K562 (cell line): Measurements from ENCODE around the gene OLFML2A. TPM values are rescaled to one million over a fixed set of nuclear protein-coding genes. Genes with fewer than 3 reads are reported as not detected.

Experiments
- ATAC-seq: fragments of 200-7000 bp; cut with Tn5 transposase; 3 replicates; pipeline ENCODE4 v1.9.1; 2020; ENCODE audit warnings: moderate library complexity
- BruUV-seq: library from RNA; stranded (reverse); fragments of 400-500 nt; replicated peaks from 2 replicates; lab custom pipeline; 2021; lab: Mats Ljungman, UMichigan
- CTCF ChIA-PET: fragments of 300-600 bp; formaldehyde crosslinking; extraction: SDS; loops from one replicate; lab custom pipeline; 2021; ENCODE audit warnings: low intra/inter-chr PET ratio; lab: Yijun Ruan, JAX
- POLR2A ChIA-PET: fragments of 300-600, 350-650 bp; sonication (Branson Sonifier 250); formaldehyde crosslinking; extraction: SDS; loops from one replicate; lab custom pipeline; 2021; ENCODE audit warnings: antibody characterized with exemption, inconsistent platforms; lab: Yijun Ruan, JAX
- DNase-seq, 4 experiments: peaks; one replicate each; pipeline versions ENCODE4 v3.0.0 to v3.0.0-alpha.2; 2011 to 2018; ENCODE audit warnings: low spot score in 3 of 4, mixed read lengths in 3 of 4; ENCODE audit errors: extremely low read depth in 1 of 4
- FAIRE-seq: peaks from 2 replicates; lab custom pipeline; 2011; peaks lifted over from hg19 to GRCh38; lab: Jason Lieb, UNC
- H2AFZ ChIP-seq: 2 replicates; pipeline ENCODE4 v1.6.0; 2011; ENCODE audit warnings: low read depth, low read length, control low read depth, inconsistent platforms
- H3K27ac ChIP-seq: fragments of 200-600 bp; 3 replicates; pipeline ENCODE4 v1.8.0; 2011; ENCODE audit warnings: low read depth, mild to moderate bottlenecking, control low read depth, inconsistent platforms, low read length, moderate library complexity, mixed read lengths; ENCODE audit errors: extremely low read depth
- H3K27me3 ChIP-seq, 2 experiments: fragments of 300-600 bp in 1 of 2; 2 replicates in 1 of 2; 3 replicates in 1 of 2; pipeline versions ENCODE4 v1.6.0 to v1.8.0; 2011; ENCODE audit warnings: inconsistent platforms in 2 of 2, low read length in 2 of 2, mild to moderate bottlenecking in 1 of 2, mixed read lengths in 1 of 2, moderate library complexity in 1 of 2; ENCODE audit not compliant: control insufficient read depth in 2 of 2, insufficient read depth in 2 of 2
- H3K36me3 ChIP-seq: fragments of 300-600 bp; 3 replicates; pipeline ENCODE4 v1.8.0; 2011; ENCODE audit warnings: mild to moderate bottlenecking, low read length, inconsistent platforms; ENCODE audit not compliant: control insufficient read depth, insufficient read depth
- H3K4me1 ChIP-seq, 2 experiments: fragments of 200-600 bp in 1 of 2; replicated peaks in 1 of 2; 2 replicates in 1 of 2; 3 replicates in 1 of 2; pipeline versions ENCODE4 v1.5.1 to v1.8.0; 2011; ENCODE audit warnings: inconsistent platforms in 2 of 2, low read length in 2 of 2, mild to moderate bottlenecking in 1 of 2, mixed read lengths in 1 of 2, moderate library complexity in 1 of 2; ENCODE audit not compliant: control insufficient read depth in 2 of 2, insufficient read depth in 2 of 2
- H3K4me2 ChIP-seq: 2 replicates; pipeline ENCODE4 v1.6.1; 2011; ENCODE audit warnings: low read length, control low read depth, inconsistent platforms, mixed read lengths; ENCODE audit not compliant: insufficient read depth
- H3K4me3 ChIP-seq: fragments of 200-600 bp; sonication (generic), shearing (Covaris generic); 2 replicates; pipeline ENCODE4 v1.5.1; 2016; ENCODE audit warnings: control low read depth, inconsistent platforms
- H3K79me2 ChIP-seq: fragments of 200-600 bp; 3 replicates; pipeline ENCODE4 v1.8.0; 2011; ENCODE audit warnings: low read length, inconsistent platforms; ENCODE audit not compliant: control insufficient read depth, insufficient read depth
- H3K9ac ChIP-seq, 2 experiments: 2 replicates each; pipeline versions ENCODE4 v1.6.0 to v1.6.1; 2011; ENCODE audit warnings: low read depth in 2 of 2, low read length in 2 of 2, control low read depth in 1 of 2, inconsistent platforms in 1 of 2, mild to moderate bottlenecking in 1 of 2, mixed read lengths in 1 of 2; ENCODE audit not compliant: insufficient read depth in 1 of 2
- H3K9me1 ChIP-seq: one replicate; pipeline ENCODE4 v1.6.0; 2011; ENCODE audit warnings: inconsistent platforms, mild to moderate bottlenecking, low read length, moderate library complexity; ENCODE audit not compliant: control insufficient read depth, insufficient read depth
- H3K9me3 ChIP-seq: replicated peaks from 2 replicates; pipeline ENCODE4 v1.5.1; 2011; ENCODE audit warnings: low read depth, low read length, inconsistent platforms; ENCODE audit not compliant: control insufficient read depth, insufficient read depth
- H4K20me1 ChIP-seq: replicated peaks from 2 replicates; pipeline ENCODE4 v1.6.1; 2011; ENCODE audit warnings: low read length, inconsistent platforms, mixed read lengths; ENCODE audit not compliant: control insufficient read depth, insufficient read depth
- BMI1 ChIP-seq: fragments of 150-350 bp; IDR thresholded peaks from 2 replicates; pipeline ENCODE4 v1.6.1; 2014; ENCODE audit warnings: low read length
- CREB3 ChIP-seq: fragments of 450-650 bp; conservative IDR thresholded peaks from 2 replicates; pipeline ENCODE4 v1.6.1; 2016; ENCODE audit warnings: missing genetic modification characterization, low read depth, mild to moderate bottlenecking, missing compliant biosample characterization, moderate library complexity
- DACH1 ChIP-seq: fragments of 450-650 bp; IDR thresholded peaks from 2 replicates; pipeline ENCODE4 v1.6.1; 2018; ENCODE audit not compliant: partially characterized antibody
- EZH2 ChIP-seq: IDR thresholded peaks from 2 replicates; pipeline ENCODE4 v1.6.1; 2012; ENCODE audit warnings: low read depth, mild to moderate bottlenecking, inconsistent platforms, low read length, borderline replicate concordance
- FOXA3 ChIP-seq, 2 experiments: fragments of 450-650 bp in 1 of 2; sonication (generic) in 1 of 2; formaldehyde crosslinking; IDR thresholded peaks in 1 of 2; conservative IDR thresholded peaks in 1 of 2; 2 replicates each; pipeline versions ENCODE4 v1.4.0 to v1.8.0; 2020 to 2022; ENCODE audit warnings: mild to moderate bottlenecking in 2 of 2, missing genetic modification reagents in 1 of 2
- GABPB2 ChIP-seq: fragments of 250-450 bp; sonication (Bioruptor Pico); conservative IDR thresholded peaks from 2 replicates; pipeline ENCODE4 v1.5.1; 2021; ENCODE audit warnings: mild to moderate bottlenecking
- GATA2 ChIP-seq: sonication (generic); formaldehyde crosslinking; IDR thresholded peaks from 2 replicates; pipeline ENCODE4 v1.4.0; 2020; ENCODE audit warnings: mild to moderate bottlenecking, missing genetic modification reagents
- HCFC1 ChIP-seq: IDR thresholded peaks from 2 replicates; pipeline ENCODE4 v1.6.1; 2012; ENCODE audit warnings: low read depth, low read length, improper control_type of control experiment
- HNRNPLL ChIP-seq: fragments of 200-400 bp; formaldehyde crosslinking; IDR thresholded peaks from 2 replicates; pipeline ENCODE4 v1.6.1; 2017; ENCODE audit warnings: low read length, low read depth, mild to moderate bottlenecking; ENCODE audit not compliant: poor library complexity, severe bottlenecking
- KDM4B ChIP-seq, 2 experiments: fragments of 450-650 bp in 1 of 2; sonication (generic) in 1 of 2; IDR thresholded peaks; 2 replicates each; pipeline ENCODE4 v1.6.1; 2016 to 2017; ENCODE audit warnings: borderline replicate concordance in 2 of 2, antibody characterized with exemption in 1 of 2, low read depth in 1 of 2, mild to moderate bottlenecking in 1 of 2
- RFX1 ChIP-seq: fragments of 450-650 bp; IDR thresholded peaks from 2 replicates; pipeline ENCODE4 v1.6.1; 2016; ENCODE audit warnings: mild to moderate bottlenecking, moderate library complexity
- STAT6 ChIP-seq: sonication (generic); formaldehyde crosslinking; IDR thresholded peaks from 2 replicates; pipeline ENCODE4 v1.8.1; 2023; ENCODE audit warnings: mild to moderate bottlenecking, missing genetic modification reagents
- U2AF1 ChIP-seq: fragments of 200-400 bp; formaldehyde crosslinking; optimal IDR thresholded peaks from 2 replicates; pipeline ENCODE3; 2017; ENCODE audit warnings: mild to moderate bottlenecking, low read depth, low read length, moderate library complexity
- ZBTB7A ChIP-seq: IDR thresholded peaks from 2 replicates; pipeline ENCODE4 v1.6.1; 2011; ENCODE audit warnings: low read depth, mild to moderate bottlenecking, low read length, moderate library complexity, borderline replicate concordance; ENCODE audit not compliant: control insufficient read depth
- ZNF143 ChIP-seq: sonication (generic); formaldehyde crosslinking; IDR thresholded peaks from 2 replicates; pipeline ENCODE4 v1.9.0; 2022; ENCODE audit warnings: mild to moderate bottlenecking, missing genetic modification reagents
- ZNF232 ChIP-seq: sonication (generic); formaldehyde crosslinking; IDR thresholded peaks from 2 replicates; pipeline ENCODE4 v1.8.0; 2022; ENCODE audit warnings: mild to moderate bottlenecking, missing genetic modification reagents
- ZNF263 ChIP-seq: sonication (generic); formaldehyde crosslinking; IDR thresholded peaks from 2 replicates; pipeline ENCODE4 v1.8.0; 2022; ENCODE audit warnings: mild to moderate bottlenecking, missing genetic modification reagents, borderline replicate concordance
- WGBS: fragments of 100-300 bp; shearing (Covaris generic); methylation state at CpG from one replicate; pipeline ENCODE4 v1.1.6; 2016; ENCODE audit warnings: low coverage, mixed read lengths; ENCODE audit not compliant: insufficient coverage; ENCODE audit errors: missing lambda C conversion rate; 5-methylcytosine and 5-hydroxymethylcytosine counted together
- in situ Hi-C: fragments of 300-500 bp; cut with MboI; formaldehyde crosslinking; loops from 4 replicates; pipeline ENCODE4 v1.15.0; 2018; ENCODE audit warnings: inconsistent platforms, mixed read lengths
- intact Hi-C: fragments of 100-400 bp; cut with micrococcal nuclease; formaldehyde crosslinking; loops from 2 replicates; pipeline ENCODE4 v1.14.2; 2022
- polyA plus RNA-seq, 8 experiments: library from polyadenylated mRNA; depleted of rRNA in 4 of 8; stranded (reverse) in 5 of 8; unstranded in 3 of 8; fragments of >200 nt; fragmentation: Nextera tagmentation in 2 of 8; fragmentation: Illumina TruSeq in 1 of 8; extraction: Ambion mirVana in 2 of 8; extraction: Trizol in 1 of 8; gene quantifications; 2 replicates each; pipeline versions ENCODE4 v1.2.1 to v1.2.3, GENCODE V29; 2011 to 2014; ENCODE audit warnings: inconsistent platforms in 1 of 8, missing spikeins in 1 of 8
- total RNA-seq, 7 experiments: library from RNA; depleted of rRNA in 6 of 7; stranded (reverse); fragments of >200 nt in 6 of 7; fragmentation: Illumina TruSeq in 2 of 7; extraction: Trizol in 2 of 7; gene quantifications; 2 replicates each; pipeline versions ENCODE4 v1.2.1 to v1.2.3, GENCODE V29; 2011 to 2021; ENCODE audit warnings: low replicate concordance in 1 of 7

The OLFML2A gene
- total and polyA plus RNA-seq, 9 of the 15 experiments (the other 6 are each of a cell fraction or from before 2014, with no cell fraction given), result 0.16 TPM; not detected in 8

GRCh38 chr9:124749284-124749683 lies 27.6 kb upstream of the OLFML2A start:
- Histone ChIP-seq H2AFZ (no peak overlapping the region), H3K27me3 (no peaks in the 10 kb centered on the region), H3K9me3 (no peaks in the 10 kb centered on the region), H3K4me1 (peaks cover 4 to 28% of the 10 kb centered on the region in 2 experiments; a peak in 3 of 5 replicates), H3K36me3 (no peaks in the 10 kb centered on the region), H4K20me1 (no peaks in the 10 kb centered on the region; the same call in 1 of the 2 replicates), H3K79me2 (peaks cover 89% of the 10 kb centered on the region), H3K4me2 (no peak overlapping the region), H3K4me3 (no peak overlapping the region), H3K9ac (no peak overlapping the region), H3K9me1 (no peaks in the 10 kb centered on the region), H3K27ac (no peak overlapping the region)
- 76% methylated on average over 3 of the region's 3 CpGs for WGBS
- ATAC-seq (no peak), FAIRE-seq (no peak), DNase-seq (no peak)
- in situ Hi-C loops, result no loop called here
- ChIA-PET CTCF (no interaction called here), POLR2A (interaction anchor here (0.6 kb wide), 1 partner anchor 46 kb away, joined by 4 read pairs; no protein-coding TSS in a partner anchor)
- TF ChIP-seq CREB3 (tag) (no peak), GABPB2 (no peak), HNRNPLL (no peak), U2AF1 (no peak), RFX1 (no peak), BMI1 (no peak), DACH1 (no peak), ZNF143 (CRISPR knock-in tag) (no peak), GATA2 (CRISPR knock-in tag) (no peak), STAT6 (CRISPR knock-in tag) (no peak), KDM4B (IDR thresholded peaks at IDR 0.05; ENCODE audit: borderline replicate concordance in 2 of 2, low read depth in 1 of 2) (no peak), ZNF263 (no peak), ZBTB7A (no peak), ZNF232 (CRISPR knock-in tag) (no peak), HCFC1 (no peak), FOXA3 (CRISPR knock-in tag; conservative IDR thresholded peaks at IDR 0.05 in 1 of 2, IDR thresholded peaks at IDR 0.05 in 1 of 2) (no peak), EZH2 (no peak)
- intact Hi-C loops, result no loop called here
- no TSS peak for BruUV-seq
